Keratinocyte (primary cell): ENCODE data around the gene AKT1.

Experiments used
- CTCF ChIP-seq, 3 experiments: IDR thresholded peaks in 1 of 3; conservative IDR thresholded peaks in 1 of 3; optimal IDR thresholded peaks in 1 of 3; 2 replicates in 2 of 3; 3 replicates in 1 of 3; pipeline versions ENCODE3 to v1.5.1; 2011; ENCODE audit warnings: low read length in 3 of 3, mild to moderate bottlenecking in 3 of 3, moderate library complexity in 2 of 3, control low read depth in 1 of 3, inconsistent platforms in 1 of 3; ENCODE audit not compliant: insufficient read depth in 2 of 3; ENCODE audit errors: extremely low read depth in 1 of 3
- EZH2 ChIP-seq: IDR thresholded peaks from one replicate; pipeline ENCODE4 v1.6.1; 2012; ENCODE audit warnings: inconsistent platforms, mild to moderate bottlenecking, low read length, moderate library complexity

DNA sequence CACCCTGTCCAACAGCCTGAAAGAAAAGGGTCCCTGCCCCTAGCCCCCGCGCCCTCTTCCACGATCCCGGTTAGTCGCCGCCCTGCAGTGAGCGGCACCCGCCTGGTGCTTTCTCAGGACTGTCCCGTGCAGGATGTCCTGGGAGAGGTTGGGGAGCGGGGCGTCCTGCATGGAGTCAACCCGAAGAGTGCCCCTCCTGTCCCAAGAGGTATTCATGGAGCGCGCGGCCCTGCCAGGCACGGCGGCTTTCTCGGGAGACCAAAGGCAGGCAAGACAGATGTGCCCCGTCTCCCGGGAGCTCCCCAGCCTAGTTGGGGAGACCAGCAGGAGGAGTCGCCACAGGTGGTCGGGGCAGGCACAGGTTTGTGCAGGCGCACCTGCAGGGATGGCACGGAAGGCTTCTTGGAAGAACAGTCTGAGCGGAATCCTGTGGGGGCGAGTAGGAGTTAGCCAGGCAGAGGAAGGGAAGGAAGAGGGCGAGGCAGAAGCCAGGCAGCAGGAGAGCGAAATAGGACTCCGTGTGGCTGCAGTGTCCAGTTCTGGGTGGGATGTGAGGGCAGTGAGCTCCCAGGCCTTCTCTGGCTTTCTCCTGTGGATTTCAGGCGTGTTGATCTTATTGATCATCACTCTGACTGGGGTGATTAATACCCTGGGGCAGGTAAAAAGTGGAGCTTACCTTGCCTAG lies 41.9 kb downstream of the AKT1 start:
- TF ChIP-seq CTCF (optimal IDR thresholded peaks at IDR 0.05 in 1 of 3, IDR thresholded peaks at IDR 0.05 in 1 of 3, conservative IDR thresholded peaks at IDR 0.05 in 1 of 3; ENCODE audit: extremely low read depth in 1 of 3, insufficient read depth in 2 of 3, low read length in 3 of 3) (no peak), EZH2 (no peak)
